IPS-20b (cell line): ENCODE measurements around the gene FBXO36.

Experiments used
- H3K27ac ChIP-seq: one replicate; pipeline ENCODE4 v1.5.1; 2013; ENCODE audit warnings: low read length
- H3K27me3 ChIP-seq: 2 replicates; pipeline ENCODE4 v1.6.1; 2013; ENCODE audit warnings: mild to moderate bottlenecking, low read length, inconsistent platforms; ENCODE audit not compliant: insufficient read depth
- H3K36me3 ChIP-seq: 2 replicates; pipeline ENCODE4 v1.6.1; 2013; ENCODE audit warnings: low read depth, mild to moderate bottlenecking, inconsistent platforms, low read length, moderate library complexity; ENCODE audit not compliant: insufficient read depth
- H3K4me1 ChIP-seq: 2 replicates; pipeline ENCODE4 v1.6.1; 2013; ENCODE audit warnings: mild to moderate bottlenecking, control low read depth, inconsistent platforms, low read length, moderate library complexity; ENCODE audit not compliant: insufficient read depth
- H3K4me3 ChIP-seq: 2 replicates; pipeline ENCODE4 v1.5.1; 2013; ENCODE audit warnings: mild to moderate bottlenecking, low read length, inconsistent platforms
- H3K9ac ChIP-seq: 2 replicates; pipeline ENCODE4 v1.6.1; 2013; ENCODE audit warnings: low read depth, mild to moderate bottlenecking, inconsistent platforms, low read length, moderate library complexity
- H3K9me3 ChIP-seq: 2 replicates; pipeline ENCODE4 v1.6.1; 2013; ENCODE audit warnings: mild to moderate bottlenecking, low read depth, low read length, inconsistent platforms; ENCODE audit not compliant: insufficient read depth

Gene FBXO36

GRCh38 chr2:229980431-229981184, 58.3 kb downstream of the FBXO36 start:
- Histone ChIP-seq H3K27me3 (no peaks in the 10 kb centered on the region), H3K36me3 (no peaks in the 10 kb centered on the region), H3K4me1 (peaks cover 3% of the 10 kb centered on the region; the same call in 1 of the 2 replicates), H3K9me3 (no peaks in the 10 kb centered on the region), H3K4me3 (no peak overlapping the region), H3K27ac (peak overlapping the region; percentile 1), H3K9ac (peak overlapping the region; percentile 29; the same call in 1 of the 2 replicates)

- Histone ChIP-seq H3K27me3 (no peaks in the 10 kb centered on the region), H3K27ac (no peak overlapping the region), H3K4me1 (no peaks in the 10 kb centered on the region), H3K9ac (no peak overlapping the region), H3K36me3 (no peaks in the 10 kb centered on the region), H3K9me3 (no peaks in the 10 kb centered on the region), H3K4me3 (no peak overlapping the region)
These were observed 70.9 kb downstream of the FBXO36 start for GRCh38 chr2:229993236-229993635.

GRCh38 chr2:229996320-229996719, 74.0 kb downstream of the FBXO36 start:
- no peak overlapping the region for H3K9ac ChIP-seq
- H3K4me1 ChIP-seq = no peaks in the 10 kb centered on the region
- H3K9me3 ChIP-seq = no peaks in the 10 kb centered on the region
- no peaks in the 10 kb centered on the region for H3K27me3 ChIP-seq
- no peak overlapping the region for H3K27ac ChIP-seq
- no peak overlapping the region for H3K4me3 ChIP-seq
- no peaks in the 10 kb centered on the region for H3K36me3 ChIP-seq

GRCh38 chr2:229997565-229997964, 75.3 kb downstream of the FBXO36 start:
- H3K9ac ChIP-seq = no peak overlapping the region
- H3K4me3 ChIP-seq = no peak overlapping the region
- no peaks in the 10 kb centered on the region for H3K9me3 ChIP-seq
- H3K27me3 ChIP-seq = no peaks in the 10 kb centered on the region
- no peaks in the 10 kb centered on the region for H3K4me1 ChIP-seq
- no peak overlapping the region for H3K27ac ChIP-seq
- H3K36me3 ChIP-seq = no peaks in the 10 kb centered on the region

- no peak overlapping the region for H3K4me3 ChIP-seq
- H3K27ac ChIP-seq = no peak overlapping the region
- H3K9ac ChIP-seq = no peak overlapping the region
- no peaks in the 10 kb centered on the region for H3K36me3 ChIP-seq
- no peaks in the 10 kb centered on the region for H3K27me3 ChIP-seq
- H3K4me1 ChIP-seq = no peaks in the 10 kb centered on the region
- no peaks in the 10 kb centered on the region for H3K9me3 ChIP-seq
These were observed 78.0 kb downstream of the FBXO36 start for GRCh38 chr2:230000118-230000841.

GRCh38 chr2:230007931-230008707, 85.8 kb downstream of the FBXO36 start:
- no peak overlapping the region for H3K27ac ChIP-seq
- no peak overlapping the region for H3K4me3 ChIP-seq

GRCh38 chr2:230008708-230009066, 86.4 kb downstream of the FBXO36 start:
- Histone ChIP-seq H3K9me3 (no peaks in the 10 kb centered on the region), H3K9ac (no peak overlapping the region), H3K4me1 (no peaks in the 10 kb centered on the region), H3K27me3 (no peaks in the 10 kb centered on the region), H3K36me3 (no peaks in the 10 kb centered on the region; the same call in 1 of the 2 replicates), H3K4me3 (no peak overlapping the region), H3K27ac (no peak overlapping the region)

More at GRCh38 chr2:230007931-230008707, 85.8 kb downstream of the FBXO36 start:
- Histone ChIP-seq H3K9ac (no peak overlapping the region), H3K27me3 (no peaks in the 10 kb centered on the region), H3K9me3 (no peaks in the 10 kb centered on the region), H3K4me1 (no peaks in the 10 kb centered on the region), H3K36me3 (no peaks in the 10 kb centered on the region; the same call in 1 of the 2 replicates)

- H3K27me3 ChIP-seq = no peaks in the 10 kb centered on the region
- no peaks in the 10 kb centered on the region for H3K4me1 ChIP-seq
- no peak overlapping the region for H3K4me3 ChIP-seq
- no peak overlapping the region for H3K27ac ChIP-seq
- H3K9me3 ChIP-seq = peaks cover 2% of the 10 kb centered on the region; the same call in 1 of the 2 replicates
- H3K9ac ChIP-seq = no peak overlapping the region; the same call in 1 of the 2 replicates
- no peaks in the 10 kb centered on the region; the same call in 1 of the 2 replicates for H3K36me3 ChIP-seq
These were observed 88.2 kb downstream of the FBXO36 start for GRCh38 chr2:230010501-230010900.

GRCh38 chr2:230011617-230012016, 89.3 kb downstream of the FBXO36 start:
- Histone ChIP-seq H3K36me3 (no peaks in the 10 kb centered on the region; the same call in 1 of the 2 replicates), H3K27ac (no peak overlapping the region), H3K27me3 (no peaks in the 10 kb centered on the region), H3K4me1 (no peaks in the 10 kb centered on the region), H3K9me3 (peaks cover 5% of the 10 kb centered on the region; the same call in 1 of the 2 replicates), H3K4me3 (no peak overlapping the region), H3K9ac (no peak overlapping the region)

GRCh38 chr2:230012267-230012884, 90.1 kb downstream of the FBXO36 start:
- peaks cover 5% of the 10 kb centered on the region; the same call in 1 of the 2 replicates for H3K9me3 ChIP-seq
- H3K27ac ChIP-seq = no peak overlapping the region
- no peak overlapping the region for H3K4me3 ChIP-seq
- H3K27me3 ChIP-seq = no peaks in the 10 kb centered on the region
- H3K9ac ChIP-seq = no peak overlapping the region
- no peaks in the 10 kb centered on the region for H3K4me1 ChIP-seq
- H3K36me3 ChIP-seq = no peaks in the 10 kb centered on the region; the same call in 1 of the 2 replicates

- no peaks in the 10 kb centered on the region for H3K4me1 ChIP-seq
- H3K27ac ChIP-seq = no peak overlapping the region
- H3K9ac ChIP-seq = no peak overlapping the region
- no peaks in the 10 kb centered on the region for H3K27me3 ChIP-seq
- H3K9me3 ChIP-seq = peaks cover 5% of the 10 kb centered on the region; the same call in 1 of the 2 replicates
- no peak overlapping the region for H3K4me3 ChIP-seq
- no peaks in the 10 kb centered on the region for H3K36me3 ChIP-seq
These were observed 94.5 kb downstream of the FBXO36 start for GRCh38 chr2:230016844-230017243.
